Mesenteric fat pad (tissue), 1 donor: Measurements from ENCODE around the gene LIX1L. TPM values are rescaled to one million over a fixed set of nuclear protein-coding genes. Genes with fewer than 3 reads are reported as not detected.

Source experiments
- DNase-seq: peaks from one replicate; pipeline ENCODE4 v3.0.0-alpha.2; 2020; ENCODE audit warnings: low spot score
- total RNA-seq: library from RNA; stranded (reverse); fragmentation: NEBNext Ultra II Directional; extraction: Animal tissue kit (Norgen Biotek cat#: 25700); gene quantifications from one replicate; pipeline ENCODE4 v1.2.1, GENCODE V29; 2021
- donor health status: DM: yes; HTN: yes; CAD: no.

The LIX1L gene
- total RNA-seq, 1 donor from 2014 or later, result 26.6 TPM

- DNase-seq, result no peak
Observed at GRCh38 chr1:145963265-145964019, 5.6 kb upstream of the LIX1L start.

- DNase-seq, result peak; percentile 87
Observed at GRCh38 chr1:145962157-145963102, 4.6 kb upstream of the LIX1L start.

- peak; percentile 86 for DNase-seq
Observed at GRCh38 chr1:145961425-145962156, 3.8 kb upstream of the LIX1L start.

GRCh38 chr1:145961109-145961424 lies 3.2 kb upstream of the LIX1L start:
- no peak for DNase-seq

GRCh38 chr1:145960468-145961108 lies 2.8 kb upstream of the LIX1L start:
- DNase-seq, result peak; percentile 94

- DNase-seq, result no peak
Observed at GRCh38 chr1:145959957-145960467, 2.2 kb upstream of the LIX1L start.

GRCh38 chr1:145959333-145959732 lies 1.5 kb upstream of the LIX1L start:
- no peak for DNase-seq

GRCh38 chr1:145958734-145959133 lies 917 bp upstream of the LIX1L start:
- no peak for DNase-seq

- peak; percentile 9 for DNase-seq
Observed at GRCh38 chr1:145956781-145957442, 905 bp downstream of the LIX1L start.

- no peak for DNase-seq
Observed at GRCh38 chr1:145956361-145956760, 1.5 kb downstream of the LIX1L start.

- DNase-seq, result no peak
Observed at GRCh38 chr1:145955436-145955835, 2.4 kb downstream of the LIX1L start.

GRCh38 chr1:145953861-145954260 lies 4.0 kb downstream of the LIX1L start:
- DNase-seq, result peak; percentile 9

GRCh38 chr1:145952903-145953302 lies 4.9 kb downstream of the LIX1L start:
- peak; percentile 2 for DNase-seq

- no peak for DNase-seq
Observed at GRCh38 chr1:145951526-145951925, 6.3 kb downstream of the LIX1L start.

- DNase-seq, result no peak
Observed at GRCh38 chr1:145949219-145949618, 8.6 kb downstream of the LIX1L start.

- DNase-seq, result peak; percentile 57
Observed at GRCh38 chr1:145947551-145947950, 10.3 kb downstream of the LIX1L start.

- no peak for DNase-seq
Observed at GRCh38 chr1:145946477-145946986, 11.3 kb downstream of the LIX1L start.

- peak; percentile 16 for DNase-seq
Observed at GRCh38 chr1:145944532-145944931, 13.3 kb downstream of the LIX1L start.

- DNase-seq, result no peak
Observed at GRCh38 chr1:145942871-145943270, 14.9 kb downstream of the LIX1L start.

- DNase-seq, result peak; percentile 30
Observed at GRCh38 chr1:145942405-145942804, 15.4 kb downstream of the LIX1L start.
